HG02852 (cell line): ENCODE data around the gene HTATIP2.
A peak's percentile ranks its signal among the peaks of the same experiment; 100 is the strongest.
"Not testable (repeated sequence)": the region's sequence is repeated elsewhere in the genome, so short reads cannot be mapped to it uniquely, and the experiment has no call there.

Experiments used
- ATAC-seq: cut with Tn5 transposase; IDR thresholded peaks from one replicate; pipeline ENCODE4 v1.9.1; 2021; ENCODE audit warnings: mild to moderate bottlenecking, moderate library complexity; ENCODE audit not compliant: unreplicated experiment

HTATIP2 gene

DNA sequence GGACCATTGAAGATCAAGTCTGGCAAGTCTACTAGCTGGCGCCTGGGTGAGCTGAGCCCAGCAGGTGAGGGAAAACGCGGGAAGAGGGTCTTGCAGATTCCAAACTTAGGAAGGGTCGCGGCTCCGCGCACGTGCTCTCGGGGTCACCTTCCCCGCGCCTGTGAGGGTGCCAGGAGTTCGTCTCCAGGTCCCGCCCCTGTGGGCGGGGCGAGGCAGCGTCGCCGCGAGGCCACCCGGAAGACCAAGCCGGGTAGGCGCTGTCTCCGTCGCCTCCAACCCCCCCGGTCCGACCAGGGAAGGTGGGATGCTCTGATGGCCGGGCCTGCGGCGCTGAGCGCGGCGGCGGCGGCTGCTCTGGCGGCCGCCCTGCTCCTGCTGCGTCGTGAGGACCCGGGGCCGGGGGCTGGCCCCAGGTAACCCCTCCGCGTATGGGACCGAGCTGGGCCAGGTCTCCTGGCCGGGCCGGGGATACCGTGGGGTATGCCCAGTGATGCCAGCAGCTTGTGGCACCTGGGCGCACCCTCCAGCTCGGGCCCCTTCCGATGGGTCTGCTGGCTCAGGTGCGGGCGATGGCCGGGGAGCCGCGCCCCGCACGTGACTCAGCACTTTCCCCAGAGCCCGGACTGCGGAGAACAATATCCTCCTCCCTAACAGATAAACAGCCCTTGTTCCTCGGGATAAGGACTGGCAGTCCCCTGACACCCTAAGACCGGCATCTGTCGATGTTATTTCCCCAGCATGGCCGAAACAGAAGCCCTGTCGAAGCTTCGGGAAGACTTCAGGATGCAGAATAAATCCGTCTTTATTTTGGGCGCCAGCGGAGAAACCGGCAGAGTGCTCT, at the start of gene HTATIP2:
HTATIP2 (plus strand) TSS at position 215 of the 841 bp plus-strand sequence; CDS start at position 739, 524 bp downstream.
- peak; percentile 94 for ATAC-seq

DNA sequence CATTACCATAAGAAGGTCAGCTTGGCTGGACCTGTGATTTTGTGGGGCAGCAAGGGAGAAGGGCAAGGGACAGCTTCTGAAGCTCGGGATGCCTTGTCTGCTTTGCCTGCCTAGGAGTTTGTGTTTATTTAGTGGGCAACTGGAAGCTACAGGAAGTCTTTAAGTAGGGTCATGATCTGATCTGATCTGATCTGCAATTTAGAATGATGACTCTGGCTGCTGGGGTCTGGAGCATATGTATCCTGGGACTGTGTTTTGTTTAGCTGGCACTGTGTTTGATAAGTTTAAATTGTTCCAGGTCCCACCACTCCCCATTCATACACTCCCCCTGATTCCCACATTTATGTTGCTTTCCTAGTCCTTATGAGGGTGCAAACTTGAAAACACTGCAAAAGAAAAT, 47.7 kb upstream of the HTATIP2 start:
- ATAC-seq = no peak

DNA sequence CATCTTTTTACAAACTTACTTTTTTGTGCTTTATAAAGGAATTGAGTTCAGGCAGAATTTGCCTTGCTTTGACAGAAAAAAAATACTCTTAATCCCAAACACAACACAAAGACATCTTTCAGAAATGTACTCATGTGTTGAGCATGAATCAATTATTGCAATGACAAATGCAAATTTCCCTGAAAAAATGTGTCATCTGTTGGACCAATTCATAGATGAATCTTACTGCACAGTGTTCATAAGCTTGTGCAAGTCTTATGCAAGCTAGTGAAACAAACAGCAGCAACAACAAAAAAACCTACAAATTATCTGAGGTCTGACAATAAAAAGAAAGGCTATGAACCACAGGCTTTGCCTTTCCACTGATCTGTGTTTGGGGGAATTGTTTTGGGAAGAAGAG, 42.3 kb upstream of the HTATIP2 start:
- no peak for ATAC-seq

DNA sequence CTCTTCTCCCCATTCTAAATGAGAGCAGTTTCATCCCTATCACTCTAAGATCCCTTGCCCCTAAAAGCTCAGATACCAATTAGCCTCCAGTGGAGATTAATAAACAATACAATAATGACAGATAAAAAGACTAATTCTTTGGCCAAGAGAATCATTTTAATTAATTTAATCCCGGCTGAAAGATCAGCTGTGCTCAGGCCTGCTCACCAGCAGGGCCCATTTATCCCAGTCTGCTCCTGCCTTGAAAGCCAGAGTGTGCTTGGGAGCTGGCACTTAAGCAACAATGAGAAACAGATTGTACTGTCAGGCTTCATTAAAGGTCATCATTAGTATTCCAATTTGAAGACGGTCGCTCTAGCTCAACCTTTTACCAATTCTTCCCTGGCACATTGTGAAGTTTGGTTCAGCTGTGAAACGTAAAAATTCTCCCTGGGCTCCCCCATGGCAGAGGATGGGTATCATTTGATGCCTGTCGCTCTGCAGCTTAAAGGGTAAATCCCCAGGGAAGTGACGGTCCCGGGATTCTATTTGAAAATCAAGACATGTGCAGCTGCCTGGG, 36.1 kb upstream of the HTATIP2 start:
- no peak for ATAC-seq

DNA sequence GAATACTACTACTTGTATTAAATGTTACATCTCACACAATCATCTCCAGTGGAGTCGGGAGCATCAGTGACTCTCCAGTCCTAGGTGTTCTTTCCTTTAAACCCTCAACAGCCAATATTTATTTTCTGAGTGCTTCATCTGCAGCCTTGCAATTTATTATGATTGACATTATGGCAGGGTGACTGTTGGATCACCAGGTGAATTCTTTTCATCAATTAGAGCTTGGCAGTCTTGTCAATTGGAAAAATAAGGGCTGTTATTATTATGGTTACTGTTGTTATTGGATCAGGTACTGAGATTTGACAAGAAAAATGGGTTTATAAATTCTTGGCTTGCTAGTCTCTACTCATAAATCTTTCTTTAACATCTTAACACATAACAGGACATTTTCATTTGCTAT, 27.5 kb upstream of the HTATIP2 start:
- ATAC-seq = no peak

DNA sequence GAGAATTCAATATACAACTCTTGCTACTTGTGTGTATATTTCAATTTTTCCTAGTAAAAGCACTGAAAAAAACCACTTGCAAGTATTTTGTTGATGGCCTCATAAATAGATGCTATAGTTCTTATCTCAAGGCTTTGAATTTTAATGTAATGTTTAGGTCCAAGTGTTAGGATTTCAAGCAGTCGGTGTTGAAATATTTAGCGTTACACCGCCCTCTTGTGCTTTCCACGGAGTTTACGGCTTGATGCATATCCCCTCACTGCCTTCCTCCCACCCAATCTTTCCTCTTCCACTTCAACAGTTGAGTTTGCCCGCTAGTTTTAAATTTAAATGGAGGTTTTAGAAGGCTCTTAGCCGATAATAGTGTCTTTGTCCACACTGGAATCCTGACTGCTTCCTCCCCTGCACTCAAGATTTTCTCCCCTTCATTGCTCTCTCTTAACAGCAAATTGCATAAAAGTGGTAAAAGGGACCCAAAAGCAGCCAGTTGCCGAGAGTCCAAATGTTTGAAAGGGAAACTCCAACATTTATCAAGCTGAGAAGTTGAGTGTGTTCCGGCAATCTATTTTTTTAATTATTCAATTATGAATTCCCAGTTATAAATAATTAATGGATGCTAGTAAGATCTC, 25.9 kb upstream of the HTATIP2 start:
- no peak for ATAC-seq

DNA sequence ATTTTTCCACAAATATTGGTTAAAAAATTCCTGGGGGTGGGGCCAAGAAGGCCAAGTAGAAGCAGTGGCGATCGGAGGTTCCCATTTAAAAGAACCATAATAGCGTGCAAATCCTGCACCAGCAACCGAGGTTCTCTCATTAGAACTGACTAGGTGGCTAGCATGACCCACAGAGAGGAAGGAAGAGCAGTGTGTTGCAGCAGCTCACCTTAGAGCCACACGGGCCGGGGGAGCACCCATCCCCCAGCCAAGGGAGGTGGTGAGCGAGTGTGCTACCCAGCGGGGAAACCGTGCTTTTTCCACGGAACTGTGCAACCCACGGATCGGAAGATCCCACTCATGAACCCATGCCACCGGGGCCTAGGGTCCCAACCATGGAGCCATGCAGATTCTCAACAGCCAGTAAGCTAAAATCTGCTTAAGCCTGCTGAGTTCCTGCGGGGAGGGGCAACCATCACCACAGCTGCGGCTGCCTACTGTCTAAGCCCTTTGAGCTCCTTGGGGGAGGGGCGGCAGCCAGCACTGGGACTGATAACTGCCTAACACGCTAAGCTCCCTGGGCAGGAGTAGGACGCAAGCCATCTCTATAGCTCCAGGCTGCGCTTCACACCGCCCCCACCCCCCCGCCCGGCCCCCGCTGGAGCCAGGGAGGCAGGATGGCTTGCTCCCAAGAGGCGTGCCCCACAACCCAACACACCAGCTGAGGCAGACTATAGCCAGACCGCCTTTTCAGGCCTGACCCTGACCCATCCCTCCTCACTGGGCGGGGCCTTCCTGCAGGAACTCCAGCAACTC, 21.0 kb upstream of the HTATIP2 start:
- no peak for ATAC-seq

DNA sequence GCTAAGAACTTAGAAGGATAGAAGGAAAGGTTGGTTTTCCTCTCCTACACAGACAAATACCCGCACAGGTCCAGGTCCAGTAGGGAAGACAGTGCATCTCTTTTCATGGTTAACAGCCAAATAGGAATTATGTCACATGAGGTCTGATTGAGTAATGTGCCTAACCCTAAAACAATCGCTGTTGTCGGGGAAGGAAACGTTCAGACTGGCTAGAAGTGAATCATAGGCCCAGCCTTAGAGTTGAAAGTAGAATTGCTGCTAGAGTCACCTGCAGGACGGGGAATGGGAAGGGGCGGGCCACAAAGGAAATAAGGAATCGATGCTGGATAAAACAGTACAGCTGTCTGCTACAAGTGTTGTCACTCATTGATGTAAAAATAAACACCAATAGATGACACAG, 12.4 kb upstream of the HTATIP2 start:
- no peak for ATAC-seq

DNA sequence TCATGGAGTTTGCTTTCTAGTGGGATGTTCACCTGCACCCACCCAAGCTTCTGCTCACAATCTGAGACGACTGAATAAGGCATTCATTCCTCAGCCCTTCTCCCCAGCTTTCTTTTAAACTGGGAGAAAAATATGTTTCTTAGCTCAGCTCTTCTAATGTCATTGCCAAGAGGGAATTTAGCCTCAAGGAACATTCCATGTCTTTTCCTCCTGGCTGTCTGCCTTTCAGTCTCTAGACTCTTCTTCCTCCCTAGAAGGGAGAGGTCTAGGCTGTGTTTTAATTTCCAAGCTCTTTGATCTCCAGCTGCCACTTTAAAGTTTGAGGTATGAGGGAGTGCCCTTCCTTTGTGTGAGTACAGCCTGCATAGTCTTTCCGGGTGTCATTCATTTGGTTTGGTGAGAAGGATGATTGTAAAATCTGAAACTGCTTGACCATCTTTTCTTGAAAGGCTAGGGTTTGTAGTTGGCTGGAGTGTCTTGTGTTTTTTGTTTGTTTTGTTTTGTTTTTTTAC, 11.7 kb upstream of the HTATIP2 start:
- ATAC-seq = no peak

DNA sequence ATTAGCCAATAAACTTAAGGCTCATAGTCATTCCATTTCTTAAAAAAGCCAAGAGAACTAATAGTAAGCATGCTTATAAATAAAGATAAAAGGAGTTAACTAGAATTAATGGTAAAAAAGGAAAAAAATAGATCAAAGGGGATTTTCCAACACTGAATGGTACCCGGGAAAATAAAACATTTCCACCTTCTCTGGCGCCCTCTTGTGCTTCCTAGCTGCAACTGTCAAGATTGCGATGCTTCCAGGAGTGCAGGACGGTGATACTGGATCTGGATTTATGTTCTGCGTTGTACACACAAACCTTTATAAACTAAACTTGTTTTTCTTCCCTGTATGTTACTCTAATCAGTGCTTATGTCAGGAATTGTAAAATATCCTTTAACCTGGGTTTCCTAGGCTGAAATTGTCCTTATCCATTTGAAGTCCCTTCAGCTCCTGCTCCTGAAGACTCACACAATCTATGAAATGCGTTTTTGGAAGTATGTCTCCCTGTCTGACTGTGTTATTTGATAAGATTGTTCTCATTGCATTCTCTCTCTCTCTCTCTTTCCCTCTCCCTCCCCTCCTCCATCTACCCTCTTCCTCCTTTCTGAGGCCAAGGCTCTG, 9.6 kb upstream of the HTATIP2 start:
- ATAC-seq = peak; percentile 64

DNA sequence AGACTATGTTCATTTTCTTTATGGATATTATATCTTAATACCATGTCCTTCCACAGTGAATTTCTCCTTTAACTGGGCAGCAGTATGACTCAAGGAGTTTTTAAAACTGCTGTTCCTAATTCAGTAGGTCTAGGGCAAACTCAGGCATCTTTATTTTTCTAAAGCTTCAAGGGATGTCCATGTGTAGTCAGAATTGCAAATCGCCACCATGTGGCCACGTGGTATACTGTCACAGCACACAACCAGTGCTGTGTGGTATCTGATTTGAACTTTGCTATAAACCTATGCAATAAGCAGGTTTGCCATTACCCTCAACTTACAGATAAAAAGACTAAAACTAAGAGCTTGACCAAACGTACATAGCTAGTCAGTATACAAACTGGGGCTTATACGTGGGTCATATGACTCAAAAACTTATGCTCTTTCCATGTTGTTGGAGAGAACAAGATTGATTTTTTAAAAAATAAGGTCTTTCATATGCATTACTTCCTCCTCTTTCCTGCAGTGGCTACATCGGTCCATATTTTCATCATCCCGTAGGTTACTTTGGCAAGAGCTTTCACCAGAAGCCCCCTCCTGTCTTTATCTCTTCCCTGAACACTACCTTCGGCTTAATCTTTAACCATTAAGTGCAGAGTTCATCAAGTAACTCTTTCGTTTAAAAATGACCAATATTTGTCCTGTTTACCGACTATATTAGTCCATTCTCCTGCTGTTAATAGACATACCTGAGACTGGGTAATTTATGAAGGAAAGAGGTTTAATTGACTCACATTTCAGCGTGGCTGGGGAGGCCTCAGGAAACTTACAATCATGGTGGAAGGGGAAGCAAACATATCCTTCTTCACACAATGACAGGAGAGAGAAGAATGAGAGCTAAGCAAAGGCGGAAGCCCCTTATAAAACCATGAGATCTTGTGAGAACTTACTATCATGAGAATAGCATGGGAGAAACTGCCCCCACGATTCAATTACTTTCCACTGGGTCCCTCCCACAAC, 8.0 kb upstream of the HTATIP2 start:
- ATAC-seq = peak; percentile 85

DNA sequence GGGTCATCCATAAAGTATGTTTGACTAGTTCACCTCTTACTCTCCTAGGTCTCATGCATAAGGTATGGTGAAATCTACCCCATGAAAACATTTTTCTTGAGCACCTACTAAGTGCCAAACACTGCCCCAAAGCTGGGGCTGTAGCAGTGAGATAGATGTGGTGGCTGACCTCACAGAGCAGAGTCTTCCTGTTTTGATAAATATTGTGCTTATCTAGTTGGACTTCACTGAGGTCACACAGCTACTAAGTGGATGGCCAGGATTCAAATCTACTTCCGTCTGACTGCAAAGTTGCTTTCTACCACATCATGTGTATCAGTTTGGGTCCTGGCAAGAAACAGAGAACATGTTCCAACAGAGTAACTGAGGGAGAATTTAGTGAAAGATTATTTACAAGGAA, 6.4 kb upstream of the HTATIP2 start:
- no peak for ATAC-seq

DNA sequence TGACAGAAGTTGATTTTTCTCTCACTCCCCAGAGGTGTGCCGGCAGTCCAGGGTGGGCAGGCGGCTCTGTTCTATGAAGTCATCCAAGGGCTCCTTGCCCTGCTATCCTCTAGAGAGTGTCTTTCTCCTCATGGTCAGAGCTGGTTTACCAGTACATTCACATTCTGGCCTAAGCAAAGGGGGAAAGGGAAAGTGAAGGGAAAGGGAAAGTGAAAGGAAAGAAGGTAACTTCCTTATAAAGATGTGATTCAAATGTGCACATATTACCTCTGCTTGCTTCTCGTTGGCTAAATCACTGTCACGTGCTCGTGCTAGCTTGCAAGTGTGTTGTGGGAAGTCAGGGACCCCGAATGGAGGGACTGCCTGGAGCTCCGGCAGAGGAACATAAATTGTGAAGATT, 2.9 kb upstream of the HTATIP2 start:
- peak; percentile 36 for ATAC-seq

DNA sequence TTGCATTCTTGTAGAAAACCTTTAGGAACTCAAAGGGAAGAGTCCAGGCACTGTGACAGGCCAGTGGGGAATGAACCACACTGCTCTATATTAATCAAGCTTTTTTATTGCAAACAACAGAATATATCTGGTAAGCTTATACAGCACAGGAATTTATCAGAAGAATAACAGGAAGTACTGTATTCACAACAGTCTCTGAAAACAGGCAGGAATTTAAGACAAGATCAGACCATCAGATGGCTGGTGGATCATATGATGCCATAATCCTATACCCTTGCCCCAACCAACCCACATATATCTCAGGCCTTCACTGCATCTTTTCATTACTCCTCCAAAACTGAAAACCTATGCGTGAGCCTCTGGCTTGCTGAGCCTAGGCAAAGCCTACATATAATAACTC, 1.0 kb upstream of the HTATIP2 start:
- ATAC-seq = no peak

DNA sequence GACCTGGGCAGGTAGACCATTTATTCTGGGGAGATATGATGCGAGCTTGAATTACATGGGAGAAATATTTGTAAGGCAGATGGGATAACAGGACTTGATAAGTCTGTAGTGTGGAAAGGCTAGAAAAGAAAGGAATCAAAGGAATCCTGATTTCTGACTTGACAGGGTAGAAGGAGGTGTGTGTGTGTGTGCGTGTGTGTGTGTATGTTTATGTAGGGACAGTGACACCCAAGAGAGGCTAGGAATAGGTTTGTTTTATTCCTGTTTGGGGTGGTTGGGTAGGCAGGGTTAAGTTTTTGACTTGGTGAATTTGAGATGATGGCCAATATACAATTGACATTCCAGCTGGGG, 390 bp upstream of the HTATIP2 start:
- ATAC-seq = peak; percentile 12

DNA sequence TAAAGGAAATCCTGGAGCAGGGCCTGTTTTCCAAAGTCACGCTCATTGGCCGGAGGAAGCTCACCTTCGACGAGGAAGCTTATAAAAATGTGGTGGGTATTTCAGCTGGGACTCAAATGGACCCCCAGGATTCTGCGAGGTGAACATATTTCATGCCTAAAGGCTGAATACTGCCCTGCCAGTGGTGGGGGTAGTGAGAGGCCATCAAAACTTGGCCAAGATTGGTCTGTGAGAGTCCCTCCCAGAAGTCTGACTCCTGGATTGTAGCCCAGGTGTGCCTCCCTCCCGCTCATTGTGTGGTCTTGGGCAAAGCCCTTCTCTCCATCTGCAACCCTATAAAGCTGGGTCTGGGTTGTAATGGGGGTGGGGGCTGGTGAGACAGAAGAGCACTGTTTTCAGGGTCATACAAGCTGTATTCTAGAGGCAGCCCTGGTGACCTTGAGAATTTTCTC, 853 bp downstream of the HTATIP2 start:
- no peak for ATAC-seq

DNA sequence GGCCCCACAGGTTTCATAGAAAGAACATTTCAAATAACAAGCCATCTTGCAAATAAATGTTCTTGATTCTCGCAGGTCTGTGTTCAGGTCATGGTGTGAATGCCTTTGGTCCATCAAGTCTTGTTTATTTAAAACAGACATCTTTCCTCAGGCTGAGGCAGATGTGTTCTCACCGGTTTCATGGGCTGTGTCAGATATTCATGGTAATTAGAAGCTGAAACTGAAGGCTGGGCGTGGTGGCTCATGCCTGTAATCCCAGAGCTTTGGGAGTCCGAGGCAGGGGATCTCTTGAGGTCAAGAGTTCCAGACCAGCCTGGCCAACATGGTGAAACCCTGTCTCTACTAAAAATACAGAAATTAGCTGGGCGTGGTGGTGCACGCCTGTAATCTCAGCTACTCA, 2.0 kb downstream of the HTATIP2 start:
- not testable (repeated sequence) for ATAC-seq

DNA sequence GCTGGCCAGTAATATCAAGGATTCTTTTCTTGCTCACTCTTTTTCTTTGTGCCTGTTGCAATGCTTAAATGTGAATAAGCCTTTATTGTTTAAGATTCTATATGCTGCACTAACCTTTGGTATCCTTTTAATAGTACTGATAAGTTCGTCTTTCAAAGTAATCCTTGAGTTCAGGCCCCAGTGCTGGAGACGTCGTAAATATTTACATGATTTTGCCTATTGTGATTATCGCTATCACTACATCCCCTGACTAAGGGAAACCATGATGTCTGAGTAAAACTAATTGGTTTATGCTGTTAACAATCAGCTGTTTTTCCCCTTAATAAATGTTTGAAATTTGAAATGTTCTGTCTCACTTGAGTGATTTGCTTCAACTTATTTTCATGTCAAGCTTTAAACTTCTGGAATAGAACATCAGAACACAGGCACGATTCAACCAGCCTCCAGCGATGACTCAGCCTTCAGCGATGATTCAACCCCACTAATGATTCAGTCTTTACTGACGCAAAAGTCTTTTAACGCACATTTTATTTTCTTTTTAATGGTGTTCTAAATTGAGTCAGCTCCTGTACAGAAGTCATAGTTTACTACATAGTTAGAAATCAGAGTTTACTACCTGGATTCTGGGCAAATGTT, 3.9 kb downstream of the HTATIP2 start:
- ATAC-seq = no peak

DNA sequence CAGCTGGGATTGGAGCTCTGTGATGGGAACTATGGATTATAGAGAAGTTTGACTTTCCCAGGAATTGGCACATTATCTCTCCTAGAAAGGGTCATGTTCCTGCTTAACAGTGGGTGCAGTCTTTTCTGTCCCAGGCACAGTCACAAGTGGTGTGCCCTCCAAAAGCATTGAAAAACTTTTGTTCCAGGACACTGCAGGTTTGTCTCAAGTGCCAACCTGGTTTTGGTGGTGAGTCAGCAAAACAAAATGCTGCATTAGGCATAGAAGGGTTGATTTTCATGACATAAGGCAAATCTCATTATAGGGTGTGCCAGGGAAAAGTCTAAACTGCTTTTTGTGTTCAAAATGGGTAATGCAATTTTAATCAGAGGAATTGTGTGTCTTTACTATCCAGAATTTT, 4.9 kb downstream of the HTATIP2 start:
- no peak for ATAC-seq
